Measurements from ENCODE around the gene MIER2. TPM values are rescaled to one million over a fixed set of nuclear protein-coding genes. Genes with fewer than 3 reads are reported as not detected.

Gene MIER2
- total RNA-seq, 1 donor from 2014 or later = 44.5 TPM

GRCh38 chr19:347946-348861 is 3.6 kb upstream of the MIER2 start:
- peak; percentile 19 for TF ChIP-seq CTCF (IDR thresholded peaks at IDR 0.05)
- DNase-seq (ENCODE audit: low spot score) = peak; percentile 64
- H3K36me3 Mint-ChIP-seq (ENCODE audit: low read depth) = peaks cover 2% of the 10 kb centered on the region
- H3K27me3 Mint-ChIP-seq (ENCODE audit: low read depth) = peaks cover 5% of the 10 kb centered on the region
- H3K27ac Mint-ChIP-seq (ENCODE audit: unreplicated experiment) = no peak overlapping the region
- H3K4me3 Mint-ChIP-seq (ENCODE audit: unreplicated experiment) = no peak overlapping the region
- H3K9me3 Mint-ChIP-seq (ENCODE audit: low read depth) = peaks cover 8% of the 10 kb centered on the region
- H3K4me1 Mint-ChIP-seq (ENCODE audit: low read depth) = peaks cover 11% of the 10 kb centered on the region

GRCh38 chr19:345320-345879 is 804 bp upstream of the MIER2 start:
- no peaks in the 10 kb centered on the region for H3K9me3 Mint-ChIP-seq (ENCODE audit: low read depth)
- H3K27ac Mint-ChIP-seq (ENCODE audit: unreplicated experiment) = no peak overlapping the region
- peak; percentile 90 for DNase-seq (ENCODE audit: low spot score)
- peaks cover 39% of the 10 kb centered on the region for H3K4me1 Mint-ChIP-seq (ENCODE audit: low read depth)
- H3K4me3 Mint-ChIP-seq (ENCODE audit: unreplicated experiment) = peak overlapping the region; percentile 69
- TF ChIP-seq CTCF (IDR thresholded peaks at IDR 0.05) = no peak
- no peaks in the 10 kb centered on the region for H3K27me3 Mint-ChIP-seq (ENCODE audit: low read depth)
- H3K36me3 Mint-ChIP-seq (ENCODE audit: low read depth) = peaks cover 1% of the 10 kb centered on the region

- H3K36me3 Mint-ChIP-seq (ENCODE audit: low read depth) = peaks cover 5% of the 10 kb centered on the region
- no peaks in the 10 kb centered on the region for H3K9me3 Mint-ChIP-seq (ENCODE audit: low read depth)
- peak; percentile 54 for DNase-seq (ENCODE audit: low spot score)
- H3K4me1 Mint-ChIP-seq (ENCODE audit: low read depth) = peaks cover 52% of the 10 kb centered on the region
- H3K4me3 Mint-ChIP-seq (ENCODE audit: unreplicated experiment) = peak overlapping the region; percentile 88
- H3K27ac Mint-ChIP-seq (ENCODE audit: unreplicated experiment) = peak overlapping the region; percentile 89
- H3K27me3 Mint-ChIP-seq (ENCODE audit: low read depth) = no peaks in the 10 kb centered on the region
- TF ChIP-seq CTCF (IDR thresholded peaks at IDR 0.05) = no peak
Measured at GRCh38 chr19:343941-344624, 513 bp downstream of the MIER2 start.

GRCh38 chr19:343451-343931 is 1.1 kb downstream of the MIER2 start:
- no peak for TF ChIP-seq CTCF (IDR thresholded peaks at IDR 0.05)
- H3K4me3 Mint-ChIP-seq (ENCODE audit: unreplicated experiment) = peak overlapping the region; percentile 88
- H3K4me1 Mint-ChIP-seq (ENCODE audit: low read depth) = peaks cover 56% of the 10 kb centered on the region
- H3K9me3 Mint-ChIP-seq (ENCODE audit: low read depth) = no peaks in the 10 kb centered on the region
- H3K27me3 Mint-ChIP-seq (ENCODE audit: low read depth) = no peaks in the 10 kb centered on the region
- peaks cover 8% of the 10 kb centered on the region for H3K36me3 Mint-ChIP-seq (ENCODE audit: low read depth)
- H3K27ac Mint-ChIP-seq (ENCODE audit: unreplicated experiment) = peak overlapping the region; percentile 89
- peak; percentile 73 for DNase-seq (ENCODE audit: low spot score)

Measured in chondrocyte (in vitro differentiated cells).